ENCODE data around the gene ALAS2.

The ALAS2 gene

DNA sequence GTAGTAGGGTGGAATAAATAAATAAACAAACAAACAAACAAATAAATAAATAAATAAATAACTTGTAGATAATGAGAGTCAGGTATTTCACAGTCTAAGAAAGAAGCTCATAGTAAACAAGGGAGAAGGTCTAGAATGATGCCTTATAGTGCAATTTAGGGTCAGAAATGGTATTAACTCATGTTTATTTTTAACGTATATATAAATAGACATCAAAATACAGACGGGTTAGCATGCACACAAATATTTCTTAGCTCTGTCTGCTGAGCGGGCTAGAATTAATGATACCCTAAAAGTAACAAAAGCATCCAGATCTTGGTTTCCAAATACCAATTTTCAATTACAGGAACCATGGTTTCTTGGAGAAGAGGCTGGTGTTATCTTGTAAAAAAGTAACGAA lies 53.4 kb downstream of the ALAS2 start:
- no peak overlapping the region for H3K4me2 ChIP-seq (ENCODE audit: low read length)
- no peak overlapping the region for H2AFZ ChIP-seq (ENCODE audit: low read length)
- H3K79me2 ChIP-seq (ENCODE audit: insufficient read depth, low read length): no peaks in the 10 kb centered on the region
- no peaks in the 10 kb centered on the region for H3K9me2 ChIP-seq (ENCODE audit: low read depth, low read length)
- H3K9me3 ChIP-seq (ENCODE audit: low read length): no peaks in the 10 kb centered on the region
- TF ChIP-seq EZH2 (IDR thresholded peaks at IDR 0.05; ENCODE audit: borderline replicate concordance, low read length): no peak
- TF ChIP-seq, protein P1, sequence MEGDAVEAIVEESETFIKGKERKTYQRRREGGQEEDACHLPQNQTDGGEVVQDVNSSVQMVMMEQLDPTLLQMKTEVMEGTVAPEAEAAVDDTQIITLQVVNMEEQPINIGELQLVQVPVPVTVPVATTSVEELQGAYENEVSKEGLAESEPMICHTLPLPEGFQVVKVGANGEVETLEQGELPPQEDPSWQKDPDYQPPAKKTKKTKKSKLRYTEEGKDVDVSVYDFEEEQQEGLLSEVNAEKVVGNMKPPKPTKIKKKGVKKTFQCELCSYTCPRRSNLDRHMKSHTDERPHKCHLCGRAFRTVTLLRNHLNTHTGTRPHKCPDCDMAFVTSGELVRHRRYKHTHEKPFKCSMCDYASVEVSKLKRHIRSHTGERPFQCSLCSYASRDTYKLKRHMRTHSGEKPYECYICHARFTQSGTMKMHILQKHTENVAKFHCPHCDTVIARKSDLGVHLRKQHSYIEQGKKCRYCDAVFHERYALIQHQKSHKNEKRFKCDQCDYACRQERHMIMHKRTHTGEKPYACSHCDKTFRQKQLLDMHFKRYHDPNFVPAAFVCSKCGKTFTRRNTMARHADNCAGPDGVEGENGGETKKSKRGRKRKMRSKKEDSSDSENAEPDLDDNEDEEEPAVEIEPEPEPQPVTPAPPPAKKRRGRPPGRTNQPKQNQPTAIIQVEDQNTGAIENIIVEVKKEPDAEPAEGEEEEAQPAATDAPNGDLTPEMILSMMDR (IDR thresholded peaks at IDR 0.05; ENCODE audit: low read length): no peak
- H3K9ac ChIP-seq (ENCODE audit: low read length): no peak overlapping the region
- H3F3A ChIP-seq (ENCODE audit: insufficient read depth, low read length): no peaks in the 10 kb centered on the region
- no peaks in the 10 kb centered on the region for H3K27me3 ChIP-seq (ENCODE audit: insufficient read depth, low read length)
- H3K27ac ChIP-seq (ENCODE audit: low read depth, low read length, poor library complexity, severe bottlenecking): no peak overlapping the region
- no peak overlapping the region for H3K4me3 ChIP-seq (ENCODE audit: low read depth, low read length, poor library complexity, severe bottlenecking)
- H4K20me1 ChIP-seq (ENCODE audit: insufficient read depth, low read length): no peaks in the 10 kb centered on the region
- no peaks in the 10 kb centered on the region for H3K36me3 ChIP-seq (ENCODE audit: insufficient read depth, low read length)
- no peaks in the 10 kb centered on the region for H3K4me1 ChIP-seq (ENCODE audit: insufficient read depth, low read length, severe bottlenecking)

DNA sequence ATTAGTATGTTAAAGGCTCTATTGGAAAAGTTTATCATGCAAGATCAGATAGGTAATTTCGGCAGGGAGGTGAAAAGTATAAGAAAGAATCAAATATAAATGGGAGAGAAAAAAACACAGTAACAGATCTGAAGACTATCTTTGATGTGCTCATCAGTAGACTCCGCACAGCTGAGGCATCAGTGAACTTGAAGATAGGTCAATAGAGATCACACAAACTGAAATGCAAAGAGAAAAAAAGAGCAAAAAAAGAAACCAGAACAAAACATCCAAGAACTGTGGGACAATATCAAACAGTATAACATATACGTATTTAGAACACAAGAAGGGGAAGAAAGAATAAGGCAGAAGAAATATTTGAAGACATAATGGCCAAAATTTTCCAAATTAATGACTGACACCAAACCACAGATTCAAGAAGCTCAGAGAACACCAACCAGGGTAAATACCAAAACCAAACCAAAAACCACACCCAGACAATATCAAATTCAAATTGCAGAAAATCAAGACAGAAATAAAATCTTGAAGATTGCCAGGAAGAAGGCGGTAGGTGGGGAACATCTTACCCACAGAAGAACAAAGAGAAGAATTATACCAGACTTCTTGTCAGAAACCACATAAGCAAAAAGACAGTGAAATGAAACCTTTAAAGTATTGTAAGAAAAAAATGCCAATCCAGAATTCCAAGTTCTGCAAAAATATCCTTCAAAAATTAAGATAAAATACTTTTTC lies 65.8 kb downstream of the ALAS2 start:
- H3K9me2 ChIP-seq (ENCODE audit: low read depth, low read length): no peaks in the 10 kb centered on the region
- H3K4me2 ChIP-seq (ENCODE audit: low read length): no peak overlapping the region
- no peaks in the 10 kb centered on the region for H3K4me1 ChIP-seq (ENCODE audit: insufficient read depth, low read length, severe bottlenecking)
- no peak overlapping the region for H2AFZ ChIP-seq (ENCODE audit: low read length)
- no peak overlapping the region for H3K9ac ChIP-seq (ENCODE audit: low read length)
- no peaks in the 10 kb centered on the region for H3K9me3 ChIP-seq (ENCODE audit: low read length)
- H3F3A ChIP-seq (ENCODE audit: insufficient read depth, low read length): no peaks in the 10 kb centered on the region
- no peak for TF ChIP-seq EZH2 (IDR thresholded peaks at IDR 0.05; ENCODE audit: borderline replicate concordance, low read length)
- TF ChIP-seq, protein P1 (IDR thresholded peaks at IDR 0.05; ENCODE audit: low read length): no peak
- no peaks in the 10 kb centered on the region for H4K20me1 ChIP-seq (ENCODE audit: insufficient read depth, low read length)
- H3K4me3 ChIP-seq (ENCODE audit: low read depth, low read length, poor library complexity, severe bottlenecking): no peak overlapping the region
- H3K79me2 ChIP-seq (ENCODE audit: insufficient read depth, low read length): no peaks in the 10 kb centered on the region
- H3K27me3 ChIP-seq (ENCODE audit: insufficient read depth, low read length): no peaks in the 10 kb centered on the region
- no peak overlapping the region for H3K27ac ChIP-seq (ENCODE audit: low read depth, low read length, poor library complexity, severe bottlenecking)
- H3K36me3 ChIP-seq (ENCODE audit: insufficient read depth, low read length): no peaks in the 10 kb centered on the region

DNA sequence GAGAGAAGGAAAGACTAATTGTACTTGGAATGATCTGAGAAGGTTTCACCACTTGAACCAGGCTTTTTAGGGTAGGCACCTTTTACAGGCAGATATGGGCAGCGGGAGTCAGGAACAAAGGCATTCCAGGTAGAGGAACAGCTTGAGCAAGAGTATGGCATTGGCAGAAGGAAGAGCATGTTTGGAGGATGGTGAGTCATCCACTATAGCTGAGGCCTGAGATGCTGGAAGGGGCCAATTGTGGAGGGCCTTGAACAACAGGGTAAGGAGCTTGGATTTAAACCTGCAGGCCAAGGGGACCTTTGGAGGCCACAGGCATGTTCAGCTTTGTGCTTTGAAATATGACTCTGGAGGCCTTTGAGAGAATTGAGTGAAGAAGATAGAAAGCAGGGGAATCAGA lies 69.0 kb downstream of the ALAS2 start:
- TF ChIP-seq EZH2 (IDR thresholded peaks at IDR 0.05; ENCODE audit: borderline replicate concordance, low read length): no peak
- TF ChIP-seq, protein P1 (IDR thresholded peaks at IDR 0.05; ENCODE audit: low read length): no peak
- Histone ChIP-seq H3K9ac (ENCODE audit: low read length) (no peak overlapping the region), H3K4me1 (ENCODE audit: insufficient read depth, low read length, severe bottlenecking) (no peaks in the 10 kb centered on the region), H3K79me2 (ENCODE audit: insufficient read depth, low read length) (no peaks in the 10 kb centered on the region), H3K36me3 (ENCODE audit: insufficient read depth, low read length) (no peaks in the 10 kb centered on the region), H3K9me3 (ENCODE audit: low read length) (no peaks in the 10 kb centered on the region), H3K4me2 (ENCODE audit: low read length) (no peak overlapping the region), H3K9me2 (ENCODE audit: low read depth, low read length) (no peaks in the 10 kb centered on the region), H3K27ac (ENCODE audit: low read depth, low read length, poor library complexity, severe bottlenecking) (no peak overlapping the region), H3K4me3 (ENCODE audit: low read depth, low read length, poor library complexity, severe bottlenecking) (no peak overlapping the region), H3F3A (ENCODE audit: insufficient read depth, low read length) (no peaks in the 10 kb centered on the region), H2AFZ (ENCODE audit: low read length) (no peak overlapping the region), H3K27me3 (ENCODE audit: insufficient read depth, low read length) (no peaks in the 10 kb centered on the region), H4K20me1 (ENCODE audit: insufficient read depth, low read length) (no peaks in the 10 kb centered on the region)
